Ishikawa (cell line): ENCODE data around the gene HK1.

Experiments used
- CEBPB ChIP-seq: IDR thresholded peaks from 2 replicates; pipeline ENCODE4 v1.6.1; 2012
- CREB1 ChIP-seq: IDR thresholded peaks from 2 replicates; pipeline ENCODE4 v1.6.1; 2012; ENCODE audit warnings: low read depth
- EGR1 ChIP-seq: IDR thresholded peaks from 2 replicates; pipeline ENCODE4 v1.6.1; 2012
- EP300 ChIP-seq: IDR thresholded peaks from 2 replicates; pipeline ENCODE4 v1.6.1; 2012; ENCODE audit warnings: borderline replicate concordance
- FOXM1 ChIP-seq: IDR thresholded peaks from 2 replicates; pipeline ENCODE4 v1.6.1; 2012; ENCODE audit warnings: low read depth, borderline replicate concordance
- MAX ChIP-seq: IDR thresholded peaks from 2 replicates; pipeline ENCODE4 v1.6.1; 2012
- NFIC ChIP-seq: IDR thresholded peaks from 2 replicates; pipeline ENCODE4 v1.6.1; 2012
- RAD21 ChIP-seq: IDR thresholded peaks from 2 replicates; pipeline ENCODE4 v1.6.1; 2012; ENCODE audit warnings: low read depth
- REST ChIP-seq: IDR thresholded peaks from 2 replicates; pipeline ENCODE4 v1.6.1; 2012; ENCODE audit warnings: low read depth, mild to moderate bottlenecking
- TAF1 ChIP-seq: IDR thresholded peaks from 2 replicates; pipeline ENCODE4 v1.6.1; 2012; ENCODE audit warnings: low read depth, mild to moderate bottlenecking
- TCF12 ChIP-seq: IDR thresholded peaks from 2 replicates; pipeline ENCODE4 v1.6.1; 2012; ENCODE audit warnings: low read depth
- TEAD4 ChIP-seq: IDR thresholded peaks from 2 replicates; pipeline ENCODE4 v1.6.1; 2012
- USF1 ChIP-seq: IDR thresholded peaks from 2 replicates; pipeline ENCODE4 v1.6.1; 2012
- YY1 ChIP-seq: IDR thresholded peaks from 2 replicates; pipeline ENCODE4 v1.6.1; 2012; ENCODE audit warnings: low read depth
- ZBTB7A ChIP-seq: IDR thresholded peaks from 2 replicates; pipeline ENCODE4 v1.6.1; 2012; ENCODE audit warnings: low read depth

Gene HK1

GRCh38 chr10:69404786-69405185 is 126.5 kb downstream of the HK1 start:
- TF ChIP-seq CREB1, result no peak
- no peak for TF ChIP-seq ZBTB7A
- no peak for TF ChIP-seq RAD21
- no peak for TF ChIP-seq TEAD4
- no peak for TF ChIP-seq MAX
- TF ChIP-seq TAF1, result no peak
- TF ChIP-seq USF1, result no peak
- no peak for TF ChIP-seq YY1
- no peak for TF ChIP-seq EP300
- no peak for TF ChIP-seq EGR1
- TF ChIP-seq REST, result no peak
- no peak for TF ChIP-seq TCF12
- no peak for TF ChIP-seq CEBPB
- TF ChIP-seq FOXM1, result no peak

- no peak for TF ChIP-seq NFIC
- no peak for TF ChIP-seq TAF1
- TF ChIP-seq RAD21, result no peak
- no peak for TF ChIP-seq CREB1
Measured at GRCh38 chr10:69405221-69405620, 126.9 kb downstream of the HK1 start.

GRCh38 chr10:69406302-69406811 is 128.1 kb downstream of the HK1 start:
- TF ChIP-seq RAD21 (no peak), NFIC (no peak), FOXM1 (no peak), USF1 (no peak), REST (no peak), TCF12 (no peak), CREB1 (no peak), ZBTB7A (no peak)

GRCh38 chr10:69406816-69407580 is 128.7 kb downstream of the HK1 start:
- TF ChIP-seq YY1 (no peak), TCF12 (no peak), ZBTB7A (no peak), EGR1 (no peak), RAD21 (no peak), CEBPB (no peak), EP300 (no peak), TEAD4 (no peak), NFIC (no peak), REST (no peak), FOXM1 (no peak), CREB1 (no peak), MAX (no peak), USF1 (no peak), TAF1 (no peak)
